ELF-1 (cell line): Measurements from ENCODE around the gene TMEM81.

Experiments used
- DNase-seq: peaks from one replicate; pipeline ENCODE4 v3.0.0-alpha.2; 2016; ENCODE audit warnings: low read depth, low spot score

TMEM81 gene

GRCh38 chr1:205076245-205076761 lies 8.0 kb downstream of the TMEM81 start:
- DNase-seq = no peak

GRCh38 chr1:205075642-205076155 lies 8.6 kb downstream of the TMEM81 start:
- DNase-seq = no peak

GRCh38 chr1:205074513-205074912 lies 9.7 kb downstream of the TMEM81 start:
- no peak for DNase-seq

GRCh38 chr1:205074084-205074483 lies 10.2 kb downstream of the TMEM81 start:
- no peak for DNase-seq

- no peak for DNase-seq
Measured at GRCh38 chr1:205073511-205073910, 10.7 kb downstream of the TMEM81 start.

GRCh38 chr1:205072881-205073280 lies 11.4 kb downstream of the TMEM81 start:
- DNase-seq = no peak

- DNase-seq = no peak
Measured at GRCh38 chr1:205072286-205072685, 12.0 kb downstream of the TMEM81 start.

GRCh38 chr1:205071801-205072200 lies 12.5 kb downstream of the TMEM81 start:
- no peak for DNase-seq

GRCh38 chr1:205071028-205071409 lies 13.2 kb downstream of the TMEM81 start:
- no peak for DNase-seq

- DNase-seq = no peak
Measured at GRCh38 chr1:205069371-205070125, 14.7 kb downstream of the TMEM81 start.

- no peak for DNase-seq
Measured at GRCh38 chr1:205068457-205069040, 15.7 kb downstream of the TMEM81 start.

- no peak for DNase-seq
Measured at GRCh38 chr1:205068001-205068400, 16.3 kb downstream of the TMEM81 start.

GRCh38 chr1:205067031-205067430 lies 17.2 kb downstream of the TMEM81 start:
- no peak for DNase-seq

- DNase-seq = no peak
Measured at GRCh38 chr1:205066141-205066818, 18.0 kb downstream of the TMEM81 start.

- DNase-seq = no peak
Measured at GRCh38 chr1:205065666-205066065, 18.6 kb downstream of the TMEM81 start.

GRCh38 chr1:205064741-205065316 lies 19.4 kb downstream of the TMEM81 start:
- no peak for DNase-seq

GRCh38 chr1:205064301-205064700 lies 20.0 kb downstream of the TMEM81 start:
- DNase-seq = no peak

- DNase-seq = no peak
Measured at GRCh38 chr1:205062895-205063294, 21.4 kb downstream of the TMEM81 start.

GRCh38 chr1:205062319-205062718 lies 21.9 kb downstream of the TMEM81 start:
- DNase-seq = no peak

GRCh38 chr1:205061665-205062069 lies 22.6 kb downstream of the TMEM81 start:
- DNase-seq = peak; percentile 91

- DNase-seq = no peak
Measured at GRCh38 chr1:205061227-205061626, 23.0 kb downstream of the TMEM81 start.

GRCh38 chr1:205060746-205061145 lies 23.5 kb downstream of the TMEM81 start:
- no peak for DNase-seq
